Putamen (tissue), 1 donor: ENCODE measurements around the gene PIEZO2.
"Not testable (repeated sequence)": the region's sequence is repeated elsewhere in the genome, so short reads cannot be mapped to it uniquely, and the experiment has no call there.

Experiments used
- DNase-seq: peaks from one replicate; pipeline ENCODE4 v3.0.0-alpha.2; 2016; ENCODE audit warnings: low spot score

PIEZO2 gene

GRCh38 chr18:10928011-10928771, 221.2 kb downstream of the PIEZO2 start:
- DNase-seq, result no peak

- no peak for DNase-seq
Observed at GRCh38 chr18:10927286-10927992, 221.9 kb downstream of the PIEZO2 start.

GRCh38 chr18:10926621-10927161, 222.7 kb downstream of the PIEZO2 start:
- DNase-seq, result no peak

GRCh38 chr18:10924290-10924689, 225.1 kb downstream of the PIEZO2 start:
- DNase-seq, result no peak

GRCh38 chr18:10923551-10924070, 225.8 kb downstream of the PIEZO2 start:
- DNase-seq, result no peak

GRCh38 chr18:10923141-10923540, 226.2 kb downstream of the PIEZO2 start:
- no peak for DNase-seq

GRCh38 chr18:10922712-10923111, 226.7 kb downstream of the PIEZO2 start:
- DNase-seq, result not testable (repeated sequence)

- not testable (repeated sequence) for DNase-seq
Observed at GRCh38 chr18:10920309-10920708, 229.1 kb downstream of the PIEZO2 start.

GRCh38 chr18:10919851-10920250, 229.5 kb downstream of the PIEZO2 start:
- no peak for DNase-seq

- no peak for DNase-seq
Observed at GRCh38 chr18:10916865-10917264, 232.5 kb downstream of the PIEZO2 start.

- DNase-seq, result no peak
Observed at GRCh38 chr18:10916387-10916786, 233.0 kb downstream of the PIEZO2 start.

GRCh38 chr18:10915748-10916147, 233.6 kb downstream of the PIEZO2 start:
- not testable (repeated sequence) for DNase-seq

GRCh38 chr18:10914610-10915009, 234.8 kb downstream of the PIEZO2 start:
- not testable (repeated sequence) for DNase-seq

- no peak for DNase-seq
Observed at GRCh38 chr18:10913919-10914318, 235.4 kb downstream of the PIEZO2 start.

- DNase-seq, result no peak
Observed at GRCh38 chr18:10912790-10913545, 236.4 kb downstream of the PIEZO2 start.

- DNase-seq, result no peak
Observed at GRCh38 chr18:10909724-10910123, 239.6 kb downstream of the PIEZO2 start.

GRCh38 chr18:10908760-10909159, 240.6 kb downstream of the PIEZO2 start:
- no peak for DNase-seq

- no peak for DNase-seq
Observed at GRCh38 chr18:10907749-10908148, 241.6 kb downstream of the PIEZO2 start.

- no peak for DNase-seq
Observed at GRCh38 chr18:10901329-10901728, 248.0 kb downstream of the PIEZO2 start.

- no peak for DNase-seq
Observed at GRCh38 chr18:10900435-10900834, 248.9 kb downstream of the PIEZO2 start.

- DNase-seq, result no peak
Observed at GRCh38 chr18:10899481-10899880, 249.9 kb downstream of the PIEZO2 start.

GRCh38 chr18:10898417-10898974, 250.9 kb downstream of the PIEZO2 start:
- DNase-seq, result no peak
